HUES6 (cell line): ENCODE results near the gene DAGLB.
A peak's percentile ranks its signal among the peaks of the same experiment; 100 is the strongest.
"Not testable (repeated sequence)": the region's sequence is repeated elsewhere in the genome, so short reads cannot be mapped to it uniquely, and the experiment has no call there.

ENCODE experiments used
- H3K27ac ChIP-seq: 2 replicates; pipeline ENCODE4 v1.7.0; 2013; ENCODE audit warnings: low read depth, mild to moderate bottlenecking, low read length, inconsistent platforms
- H3K27me3 ChIP-seq: 2 replicates; pipeline ENCODE4 v1.6.1; 2013; ENCODE audit warnings: low read length; ENCODE audit not compliant: control insufficient read depth, insufficient read depth
- H3K36me3 ChIP-seq: 2 replicates; pipeline ENCODE4 v1.6.1; 2013; ENCODE audit warnings: low read length; ENCODE audit not compliant: control insufficient read depth, insufficient read depth
- H3K4me1 ChIP-seq: 2 replicates; pipeline ENCODE4 v1.6.1; 2013; ENCODE audit warnings: low read length; ENCODE audit not compliant: control insufficient read depth, insufficient read depth
- H3K4me3 ChIP-seq: 2 replicates; pipeline ENCODE4 v1.5.1; 2013; ENCODE audit warnings: low read depth, low read length
- H3K9ac ChIP-seq: one replicate; pipeline ENCODE4 v1.6.1; 2013; ENCODE audit warnings: mild to moderate bottlenecking, low read length
- H3K9me3 ChIP-seq: 2 replicates; pipeline ENCODE4 v1.6.1; 2013; ENCODE audit warnings: low read depth, low read length; ENCODE audit not compliant: control insufficient read depth, insufficient read depth

The DAGLB gene

GRCh38 chr7:6398943-6399342 is 48.8 kb downstream of the DAGLB start:
- Histone ChIP-seq H3K4me3 (no peak overlapping the region), H3K9ac (no peak overlapping the region), H3K9me3 (no peaks in the 10 kb centered on the region), H3K36me3 (peaks cover 74% of the 10 kb centered on the region), H3K27me3 (no peaks in the 10 kb centered on the region), H3K27ac (0 out of 2 replicates have a peak overlapping the region, but pooled peaks have one; percentile 26), H3K4me1 (peaks cover 23% of the 10 kb centered on the region; the same call in 1 of the 2 replicates)

- not testable (repeated sequence) for H3K27ac ChIP-seq, H3K9me3 ChIP-seq, H3K9ac ChIP-seq, H3K27me3 ChIP-seq, H3K4me3 ChIP-seq
- Histone ChIP-seq H3K4me1 (peaks cover 24% of the 10 kb centered on the region; the same call in 1 of the 2 replicates), H3K36me3 (peaks cover 74% of the 10 kb centered on the region)
These were observed 49.8 kb downstream of the DAGLB start for GRCh38 chr7:6397759-6398495.

- H3K9ac ChIP-seq = no peak overlapping the region
- H3K4me1 ChIP-seq = peaks cover 34% of the 10 kb centered on the region; the same call in 1 of the 2 replicates
- no peak overlapping the region for H3K4me3 ChIP-seq
- peaks cover 76% of the 10 kb centered on the region for H3K36me3 ChIP-seq
- H3K27ac ChIP-seq = no peak overlapping the region
- H3K27me3 ChIP-seq = no peaks in the 10 kb centered on the region
- no peaks in the 10 kb centered on the region for H3K9me3 ChIP-seq
These were observed 51.7 kb downstream of the DAGLB start for GRCh38 chr7:6395898-6396595.

- Histone ChIP-seq H3K9ac (no peak overlapping the region), H3K4me1 (peaks cover 30% of the 10 kb centered on the region; the same call in 1 of the 2 replicates), H3K36me3 (peaks cover 69% of the 10 kb centered on the region), H3K27me3 (no peaks in the 10 kb centered on the region), H3K4me3 (no peak overlapping the region), H3K9me3 (no peaks in the 10 kb centered on the region), H3K27ac (0 out of 2 replicates have a peak overlapping the region, but pooled peaks have one; percentile 18)
These were observed 53.6 kb downstream of the DAGLB start for GRCh38 chr7:6394114-6394513.

GRCh38 chr7:6393667-6394056 is 54.1 kb downstream of the DAGLB start:
- Histone ChIP-seq H3K9ac (peak overlapping the region; percentile 22), H3K4me1 (peaks cover 26% of the 10 kb centered on the region; the same call in 1 of the 2 replicates), H3K36me3 (peaks cover 69% of the 10 kb centered on the region)

GRCh38 chr7:6392712-6393666 is 54.8 kb downstream of the DAGLB start:
- H3K27me3 ChIP-seq = no peaks in the 10 kb centered on the region
- H3K27ac ChIP-seq = no peak overlapping the region
- H3K9ac ChIP-seq = peak overlapping the region; percentile 22
- no peak overlapping the region for H3K4me3 ChIP-seq
- H3K4me1 ChIP-seq = peaks cover 19% of the 10 kb centered on the region; the same call in 1 of the 2 replicates
- no peaks in the 10 kb centered on the region for H3K9me3 ChIP-seq
- H3K36me3 ChIP-seq = peaks cover 69% of the 10 kb centered on the region

More at GRCh38 chr7:6393667-6394056, 54.1 kb downstream of the DAGLB start:
- H3K4me3 ChIP-seq = no peak overlapping the region
- H3K9me3 ChIP-seq = no peaks in the 10 kb centered on the region
- H3K27ac ChIP-seq = no peak overlapping the region
- no peaks in the 10 kb centered on the region for H3K27me3 ChIP-seq

- H3K9ac ChIP-seq = no peak overlapping the region
- no peak overlapping the region for H3K27ac ChIP-seq
- H3K27me3 ChIP-seq = no peaks in the 10 kb centered on the region
- H3K36me3 ChIP-seq = peaks cover 67% of the 10 kb centered on the region
- no peak overlapping the region for H3K4me3 ChIP-seq
- peaks cover 30% of the 10 kb centered on the region for H3K4me1 ChIP-seq
- H3K9me3 ChIP-seq = no peaks in the 10 kb centered on the region
These were observed 58.0 kb downstream of the DAGLB start for GRCh38 chr7:6389728-6390127.

GRCh38 chr7:6387734-6388294 is 59.9 kb downstream of the DAGLB start:
- H3K4me3 ChIP-seq = no peak overlapping the region
- peaks cover 49% of the 10 kb centered on the region for H3K36me3 ChIP-seq
- H3K9me3 ChIP-seq = no peaks in the 10 kb centered on the region
- H3K9ac ChIP-seq = no peak overlapping the region
- H3K27ac ChIP-seq = no peak overlapping the region
- no peaks in the 10 kb centered on the region for H3K27me3 ChIP-seq
- peaks cover 42% of the 10 kb centered on the region for H3K4me1 ChIP-seq

- Histone ChIP-seq H3K36me3 (peaks cover 39% of the 10 kb centered on the region), H3K9me3 (no peaks in the 10 kb centered on the region), H3K4me1 (peaks cover 36% of the 10 kb centered on the region), H3K27ac (no peak overlapping the region), H3K9ac (no peak overlapping the region), H3K4me3 (no peak overlapping the region), H3K27me3 (no peaks in the 10 kb centered on the region)
These were observed 61.0 kb downstream of the DAGLB start for GRCh38 chr7:6386779-6387178.

GRCh38 chr7:6385909-6386560 is 61.7 kb downstream of the DAGLB start:
- peaks cover 36% of the 10 kb centered on the region for H3K4me1 ChIP-seq
- H3K36me3 ChIP-seq = peaks cover 32% of the 10 kb centered on the region
- H3K27ac ChIP-seq = 0 out of 2 replicates have a peak overlapping the region, but pooled peaks have one; percentile 19
- no peaks in the 10 kb centered on the region for H3K9me3 ChIP-seq
- no peaks in the 10 kb centered on the region for H3K27me3 ChIP-seq
- H3K4me3 ChIP-seq = no peak overlapping the region
- H3K9ac ChIP-seq = no peak overlapping the region
